Measurements from ENCODE around the gene GLT1D1.
"Not testable (repeated sequence)": the region's sequence is repeated elsewhere in the genome, so short reads cannot be mapped to it uniquely, and the experiment has no call there.

The GLT1D1 gene

GRCh38 chr12:128852885-128853599, at the start of gene GLT1D1:
Gene GLT1D1, plus strand, starts transcription at chr12:128853478. Its CDS starts 104 bp downstream, at chr12:128853582.
- no peak for DNase-seq

DNA sequence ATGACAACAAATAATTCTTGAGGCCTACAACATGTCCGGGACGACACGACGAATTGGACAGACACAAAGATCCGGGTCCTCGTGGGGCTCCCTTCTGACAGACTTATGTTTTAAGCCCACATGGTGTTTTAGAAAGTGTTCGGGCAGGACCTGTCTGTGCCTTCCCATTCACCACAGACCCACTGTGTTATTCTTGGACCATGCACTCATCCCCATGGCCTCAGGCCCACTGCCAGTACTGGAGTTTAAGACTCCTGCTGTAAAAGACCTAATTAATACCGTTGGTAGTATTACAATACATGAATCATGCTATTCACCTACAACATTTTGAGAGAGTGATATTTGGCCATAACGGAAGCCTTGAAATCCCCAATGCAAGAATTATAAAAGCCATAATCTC, 49.5 kb upstream of the GLT1D1 start:
- no peak for DNase-seq

GRCh38 chr12:128804762-128805161, 48.5 kb upstream of the GLT1D1 start:
- DNase-seq, result no peak

DNA sequence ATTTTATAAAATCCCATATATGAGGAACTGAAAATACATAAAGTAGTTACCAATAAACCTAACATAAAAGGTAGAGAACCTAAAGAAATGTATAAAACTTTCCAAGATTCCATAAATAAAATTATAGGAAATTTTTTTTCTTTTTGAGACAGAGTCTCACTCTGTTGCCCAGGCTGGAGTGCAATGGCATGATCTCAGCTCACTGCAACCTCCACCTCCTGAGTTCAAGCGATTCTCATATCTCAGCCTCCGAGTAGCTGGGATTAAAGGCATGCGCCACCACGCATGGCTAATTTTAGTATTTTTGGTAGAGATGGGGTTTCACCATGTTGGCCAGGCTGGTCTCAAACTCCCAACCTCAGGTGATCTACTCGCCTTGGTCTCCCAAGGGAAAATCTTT, 47.9 kb upstream of the GLT1D1 start:
- not testable (repeated sequence) for DNase-seq

DNA sequence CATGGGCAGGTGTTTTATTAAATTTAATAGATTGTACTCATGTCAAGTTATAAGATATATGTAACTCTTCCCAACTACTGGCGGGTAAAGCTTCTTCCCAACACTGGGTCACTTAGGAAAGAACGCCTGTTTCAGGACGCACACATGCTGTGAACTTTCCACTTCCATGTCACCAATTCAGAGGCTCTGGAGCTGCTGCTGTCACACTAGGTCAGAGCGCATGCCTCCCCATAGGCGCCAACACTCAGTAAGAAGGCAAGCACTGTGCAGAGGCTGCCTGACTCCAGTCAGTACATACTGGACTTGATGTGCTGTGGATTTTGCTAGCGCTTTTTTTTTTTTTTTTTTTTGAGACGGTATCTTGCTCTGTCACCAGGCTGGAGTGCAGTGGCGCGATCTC, 46.7 kb upstream of the GLT1D1 start:
- no peak for DNase-seq

DNA sequence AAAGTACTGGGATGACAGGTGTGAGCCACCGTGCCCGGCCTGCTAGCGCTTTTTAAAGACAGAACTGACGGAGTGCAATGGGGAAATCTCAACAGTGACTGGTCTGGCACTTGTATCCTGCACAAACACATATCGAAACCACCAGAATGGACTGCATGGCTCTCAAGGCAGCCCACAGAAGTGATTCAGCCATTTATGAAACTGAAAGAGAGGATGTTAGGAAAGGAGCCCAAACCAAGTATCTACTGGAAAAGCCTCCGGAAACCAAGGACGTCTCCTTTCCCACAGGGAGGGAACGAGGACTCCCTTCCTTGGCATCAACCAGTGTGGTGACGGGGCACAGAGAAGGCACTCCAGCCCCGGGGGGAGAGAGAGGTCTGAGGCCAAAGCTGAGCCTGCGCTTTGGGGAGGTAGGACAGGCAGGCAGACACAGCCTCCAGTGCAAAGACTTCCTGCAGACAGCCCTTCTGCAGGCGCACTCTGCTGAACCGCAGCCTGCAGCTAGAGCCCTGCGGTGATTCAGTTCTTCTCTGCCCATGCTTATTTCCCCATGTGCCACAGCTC, 46.0 kb upstream of the GLT1D1 start:
- no peak for DNase-seq

- no peak for DNase-seq
These were observed 44.6 kb upstream of the GLT1D1 start for GRCh38 chr12:128808651-128809050.

DNA sequence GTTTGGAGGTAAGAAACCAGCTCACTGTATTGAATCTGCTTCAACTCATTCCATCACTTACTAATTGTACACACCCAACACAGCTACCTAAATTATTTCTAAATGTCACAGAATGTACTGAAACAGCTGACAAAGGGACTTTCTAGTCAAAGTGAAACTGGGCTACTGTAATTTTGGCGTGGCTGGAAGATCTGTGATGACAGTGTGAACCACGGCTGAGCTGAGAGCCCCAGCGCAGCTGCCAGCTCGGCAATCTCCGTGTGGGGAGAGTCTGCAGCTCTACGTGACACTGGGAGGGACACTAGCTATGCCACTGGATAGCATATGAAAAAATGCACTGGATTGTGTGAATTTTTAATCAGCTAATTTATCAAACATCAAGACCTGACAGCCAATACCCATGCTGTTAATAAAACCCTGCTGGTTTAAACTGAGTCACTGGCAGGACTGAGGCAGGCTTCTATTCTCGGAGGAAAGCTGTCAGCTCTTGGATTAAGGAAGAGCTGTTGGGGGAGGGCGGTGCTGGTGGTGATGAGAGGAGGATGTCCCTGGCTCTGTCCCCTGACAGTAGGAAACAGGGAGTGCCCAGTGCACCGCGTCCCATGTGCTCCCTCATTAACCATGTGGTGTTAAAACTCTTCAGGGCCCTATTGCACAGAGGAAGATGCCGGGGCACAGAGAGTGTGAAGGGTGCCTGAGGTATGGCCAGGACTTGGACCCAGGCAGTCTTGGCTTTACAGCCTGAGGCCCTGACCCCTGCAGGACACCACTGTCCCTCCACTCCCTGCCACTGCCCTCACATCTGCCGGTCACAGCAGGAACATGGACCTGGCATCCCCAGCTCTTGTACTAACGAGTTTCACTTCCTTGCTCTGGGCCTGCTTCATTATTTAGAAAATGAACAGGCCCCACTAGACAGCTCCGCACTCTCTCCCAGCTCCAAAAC, 42.8 kb upstream of the GLT1D1 start:
- no peak for DNase-seq

DNA sequence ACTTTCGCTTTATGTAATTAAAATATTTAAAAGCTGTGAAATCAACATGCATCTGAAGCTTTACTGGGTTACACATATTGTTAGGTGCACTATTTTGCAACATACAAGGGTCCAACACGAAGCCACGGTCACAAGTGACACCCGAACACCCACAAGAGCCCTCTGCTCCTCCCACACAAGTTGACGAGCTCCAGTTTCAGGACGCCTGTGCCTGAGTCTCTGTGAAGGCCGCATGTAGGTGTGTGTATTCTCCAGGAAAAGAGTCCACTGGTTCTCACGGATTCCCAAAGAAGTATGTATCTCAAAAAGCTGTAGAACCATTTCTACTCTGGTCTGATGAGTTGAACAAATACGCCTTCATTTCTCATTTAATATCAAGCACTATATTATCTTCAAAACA, 41.5 kb upstream of the GLT1D1 start:
- DNase-seq, result no peak

DNA sequence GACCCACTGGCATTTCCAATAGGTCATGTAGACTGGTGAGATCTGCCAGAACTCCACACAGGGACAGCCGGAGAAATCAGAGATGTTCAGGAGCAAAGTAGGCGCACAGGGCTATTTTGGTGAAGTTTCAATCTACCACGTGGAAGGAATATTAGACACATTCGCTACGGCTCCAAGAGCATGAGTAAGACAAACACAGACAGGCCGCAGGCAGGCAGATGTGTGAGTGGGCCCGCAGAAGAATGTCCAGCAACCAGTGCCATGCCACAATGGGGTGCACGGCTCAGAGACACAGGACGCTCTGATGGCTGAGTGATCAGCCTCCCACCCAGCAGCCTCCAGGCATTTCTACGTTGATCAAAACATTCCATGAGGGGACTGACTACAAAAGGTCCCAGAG, 39.9 kb upstream of the GLT1D1 start:
- no peak for DNase-seq

- no peak for DNase-seq
These were observed 39.4 kb upstream of the GLT1D1 start for GRCh38 chr12:128813883-128814282.

DNA sequence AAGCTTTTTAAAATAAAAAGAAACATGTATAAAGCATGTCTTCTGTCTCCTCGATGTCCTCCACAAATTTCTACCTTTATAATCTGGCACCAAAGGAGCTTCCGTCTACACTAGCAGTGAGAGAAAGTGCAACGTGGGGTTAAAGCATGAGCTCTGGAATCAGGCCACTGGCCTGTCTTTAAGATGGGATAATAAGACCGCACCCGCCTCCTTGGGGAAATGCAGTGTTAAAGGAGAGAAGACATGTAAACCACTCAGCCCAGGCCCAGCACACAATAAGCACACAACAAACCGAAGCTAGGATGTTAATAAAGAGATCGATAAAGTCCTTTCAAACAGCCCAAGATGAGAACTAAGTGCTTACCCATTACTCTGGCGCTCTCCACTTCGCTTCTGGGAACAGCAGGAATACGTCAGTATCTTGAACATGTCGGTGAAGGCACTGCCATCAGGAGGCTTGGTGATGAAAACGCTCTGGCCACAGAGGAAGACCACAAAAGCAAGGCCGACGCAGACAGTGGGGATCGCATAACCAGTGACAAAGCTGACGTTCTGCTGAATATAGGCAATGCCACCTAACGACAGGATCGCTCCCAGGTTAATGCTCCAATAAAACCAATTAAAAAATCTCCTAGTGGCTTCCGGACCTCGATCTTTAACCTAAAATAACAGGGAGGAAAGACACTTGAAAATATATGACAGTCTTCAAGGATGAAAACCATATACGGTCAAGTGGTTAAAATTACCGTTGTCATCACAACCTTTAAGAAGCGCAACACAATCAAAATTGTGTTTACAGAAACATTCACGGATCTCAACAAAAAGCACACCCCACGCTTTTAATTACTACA, 38.6 kb upstream of the GLT1D1 start:
- no peak for DNase-seq

DNA sequence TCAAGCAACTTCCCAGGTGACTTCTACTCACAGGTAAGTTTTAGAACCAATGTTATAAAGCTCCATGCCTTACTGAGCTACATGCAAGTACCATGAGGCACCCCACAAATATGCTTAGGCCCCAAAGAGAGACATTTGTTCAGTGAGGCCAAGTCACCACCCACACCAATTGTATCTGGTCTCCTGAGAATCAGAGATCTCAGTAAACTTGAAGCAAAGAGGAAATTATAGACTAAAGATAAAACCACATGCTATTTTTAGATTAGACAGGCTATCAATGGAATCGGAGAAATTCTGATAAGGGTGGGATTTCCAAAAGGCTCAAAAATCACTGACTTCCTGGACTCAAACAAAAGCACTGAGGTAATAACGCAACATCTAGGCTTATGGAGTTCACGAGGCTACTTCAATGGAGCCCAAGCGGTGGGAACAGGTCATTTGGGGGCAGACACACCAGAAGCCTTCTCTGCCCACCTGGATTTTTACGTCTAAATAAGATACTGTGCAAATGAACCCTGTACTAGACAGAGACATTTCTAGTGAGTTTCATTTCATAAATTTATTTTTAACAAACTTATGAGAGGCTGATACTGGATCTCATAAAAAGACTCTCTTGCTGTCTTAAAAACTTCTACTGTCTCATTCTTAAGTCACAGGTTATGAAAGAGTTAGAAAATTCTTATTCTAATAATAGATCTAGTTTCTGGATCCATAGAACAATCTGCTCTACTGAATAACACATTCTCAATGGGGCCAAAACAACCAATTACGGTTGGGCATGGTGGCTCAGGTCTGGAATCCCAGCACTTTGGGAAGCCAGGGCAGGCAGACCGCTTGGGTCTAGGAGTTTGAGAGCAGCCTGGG, 37.3 kb upstream of the GLT1D1 start:
- no peak for DNase-seq

GRCh38 chr12:128816643-128816920, 36.7 kb upstream of the GLT1D1 start:
- DNase-seq, result no peak

GRCh38 chr12:128817111-128818015, 35.9 kb upstream of the GLT1D1 start:
- DNase-seq, result no peak

DNA sequence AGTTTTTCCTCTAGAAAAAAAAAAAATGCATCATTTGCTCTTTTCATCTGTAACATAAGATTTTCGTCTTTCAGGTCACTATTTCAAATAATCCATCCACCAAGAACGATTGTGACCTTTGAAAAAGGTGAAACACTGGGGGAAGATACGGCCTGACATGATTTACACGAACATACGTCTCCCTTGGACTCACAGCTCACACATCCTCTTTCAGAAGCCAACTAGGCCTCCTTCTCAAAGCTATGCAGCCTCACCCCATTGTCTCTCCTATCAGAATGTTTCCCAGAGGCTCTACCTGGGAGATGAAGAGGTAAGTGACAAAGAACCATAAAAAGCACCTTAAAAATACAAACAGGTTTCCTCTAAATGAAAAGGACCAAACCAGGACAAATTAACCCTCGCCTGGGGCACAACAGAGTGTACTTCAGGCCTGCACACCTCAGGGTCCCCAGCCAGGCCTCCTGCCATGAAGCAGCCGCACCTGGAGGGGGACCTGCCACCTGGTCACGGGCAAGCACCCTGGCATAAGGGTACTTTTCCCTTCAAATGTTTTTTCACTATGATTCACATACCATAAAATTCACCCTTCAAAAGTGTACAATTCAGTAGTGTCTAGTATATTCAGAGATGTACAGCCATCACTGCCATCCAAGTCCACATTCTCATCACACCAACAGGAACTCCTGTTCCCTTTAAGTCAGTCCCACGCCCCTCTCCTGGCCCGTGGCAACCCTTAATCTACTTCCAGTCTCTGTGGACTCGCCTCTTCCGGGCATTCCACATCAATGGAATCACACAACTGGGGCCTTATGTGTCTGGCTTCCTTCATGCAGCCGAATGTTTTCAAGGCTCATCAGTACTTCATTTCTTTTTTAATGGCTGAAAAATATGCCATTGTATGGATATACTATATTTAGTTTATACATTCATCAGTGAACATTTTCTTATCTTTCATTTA, 34.9 kb upstream of the GLT1D1 start:
- no peak for DNase-seq

- no peak for DNase-seq
These were observed 33.8 kb upstream of the GLT1D1 start for GRCh38 chr12:128819293-128820144.

GRCh38 chr12:128820253-128820652, 33.0 kb upstream of the GLT1D1 start:
- DNase-seq, result no peak
